Mucosa of gallbladder (tissue), 1 donor: ENCODE data around the gene B3GNT9. TPM values are rescaled to one million over a fixed set of nuclear protein-coding genes. Genes with fewer than 3 reads are reported as not detected.
A peak's percentile ranks its signal among the peaks of the same experiment; 100 is the strongest.

ENCODE experiments used
- DNase-seq: peaks from one replicate; pipeline ENCODE4 v3.0.0-alpha.2; 2020; ENCODE audit warnings: low spot score
- total RNA-seq: library from RNA; stranded (reverse); gene quantifications from one replicate; pipeline ENCODE4 v1.2.1, GENCODE V29; 2021
- donor health status: DM: no; HTN: no; CAD: no.

Gene B3GNT9
- total RNA-seq, 1 donor from 2014 or later: 14.1 TPM

DNA sequence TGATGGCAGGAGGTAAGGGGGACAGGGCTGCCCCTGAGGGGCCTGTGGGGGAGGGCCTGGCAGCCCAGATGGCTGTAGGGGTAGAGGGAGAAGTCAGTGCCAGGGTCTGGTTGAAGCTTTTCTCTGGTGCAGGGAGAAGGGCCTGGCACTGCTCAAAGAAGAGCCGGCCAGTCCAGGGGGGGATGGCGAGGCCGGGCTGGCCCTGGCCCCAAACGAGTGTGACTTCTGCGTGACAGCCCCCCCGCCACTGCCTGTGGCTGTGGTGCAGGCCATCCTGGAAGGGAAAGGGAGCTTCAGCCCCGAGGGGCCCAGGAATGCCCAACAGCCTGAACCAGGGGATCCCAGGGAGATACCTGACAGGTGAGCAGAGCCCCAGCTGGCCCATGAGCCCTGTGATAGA lies 16.8 kb upstream of the B3GNT9 start:
- DNase-seq: no peak

DNA sequence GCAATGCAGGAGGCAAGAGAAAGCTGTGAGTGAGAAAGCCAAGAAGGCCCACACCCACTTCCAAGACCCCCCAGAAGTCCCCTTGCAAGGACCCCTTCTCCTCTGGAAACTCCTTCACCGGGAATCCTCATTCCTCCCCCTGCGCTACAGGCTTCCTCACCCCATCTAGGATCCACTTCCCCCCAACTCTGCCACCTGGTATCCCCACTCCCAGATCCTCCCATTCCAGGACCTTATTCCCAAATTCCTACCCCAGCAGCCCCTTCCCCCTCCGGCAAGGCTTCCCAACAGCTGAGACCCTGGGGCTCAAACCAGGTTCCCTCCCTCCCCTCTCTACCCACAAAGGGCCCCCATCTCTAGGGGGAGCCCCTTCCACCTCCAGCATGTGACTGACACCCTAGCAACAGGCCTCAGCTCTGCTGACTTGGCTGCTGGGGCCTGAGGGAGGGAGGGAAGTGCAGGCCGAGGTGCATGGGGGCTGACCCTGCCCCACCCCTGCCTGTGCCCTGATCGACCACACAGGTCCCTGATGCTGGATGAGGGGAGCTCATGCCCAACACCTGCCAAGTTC lies 15.9 kb upstream of the B3GNT9 start:
- no peak for DNase-seq

DNA sequence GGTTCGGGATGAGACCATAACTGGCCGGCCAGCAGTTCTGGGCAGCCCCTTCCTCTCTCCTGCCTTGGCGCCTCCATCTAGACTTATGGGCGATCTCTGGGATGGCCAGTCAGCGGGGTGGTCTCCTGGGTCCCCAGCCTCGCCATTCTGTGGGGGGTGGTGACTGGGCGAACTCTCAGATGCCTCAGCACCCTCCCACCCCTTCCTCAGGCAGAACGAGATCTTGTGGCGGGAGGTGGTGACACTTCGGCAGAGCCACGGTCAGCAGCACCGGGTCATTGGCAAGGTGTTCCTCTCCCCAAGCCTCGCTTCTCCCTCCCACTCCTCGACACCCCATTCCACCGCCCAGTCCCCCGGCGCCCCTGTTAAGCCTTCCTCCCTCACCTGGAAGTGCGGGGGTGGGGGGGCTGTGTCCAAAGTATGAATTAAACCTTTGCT lies 15.3 kb upstream of the B3GNT9 start:
- no peak for DNase-seq

DNA sequence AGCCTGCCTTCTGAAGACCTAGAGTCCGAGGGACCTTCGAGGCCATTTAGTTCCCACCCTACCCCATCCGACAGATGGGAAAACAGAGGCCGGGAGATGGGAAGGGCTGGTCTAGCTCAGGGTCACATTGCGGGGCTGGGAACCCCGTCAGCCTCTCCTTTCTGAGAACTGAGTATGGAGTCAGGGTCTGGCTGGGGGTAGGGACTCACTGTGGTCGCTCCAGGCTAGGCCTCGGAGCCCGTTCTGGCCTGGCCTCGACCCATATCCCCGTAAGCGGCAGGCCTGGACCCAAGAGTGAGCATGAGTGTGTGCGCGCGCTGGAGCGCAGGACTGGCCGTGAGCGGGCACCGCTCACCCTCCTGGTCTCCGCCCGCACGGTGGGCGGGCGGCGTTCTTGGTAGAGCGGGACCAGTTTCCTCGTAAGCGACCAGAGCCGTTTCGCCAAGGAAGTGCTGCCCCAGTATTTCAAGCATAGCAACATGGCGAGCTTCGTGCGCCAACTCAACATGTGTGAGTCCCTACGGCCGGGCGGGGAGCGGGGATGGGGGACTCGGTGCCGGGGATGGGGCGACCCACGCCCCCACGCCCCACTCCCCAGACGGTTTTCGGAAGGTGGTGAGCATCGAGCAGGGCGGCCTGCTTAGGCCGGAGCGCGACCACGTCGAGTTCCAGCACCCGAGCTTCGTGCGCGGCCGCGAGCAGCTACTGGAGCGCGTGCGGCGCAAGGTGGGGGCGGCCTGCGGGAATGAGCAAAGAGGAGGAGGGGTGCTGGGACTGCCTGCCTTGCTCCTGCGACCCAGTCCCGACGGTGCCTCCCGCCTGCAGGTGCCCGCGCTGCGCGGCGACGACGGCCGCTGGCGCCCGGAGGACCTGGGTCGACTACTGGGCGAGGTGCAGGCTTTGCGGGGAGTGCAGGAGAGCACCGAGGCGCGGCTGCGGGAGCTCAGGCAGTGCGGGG lies 14.6 kb upstream of the B3GNT9 start:
- DNase-seq: no peak

DNA sequence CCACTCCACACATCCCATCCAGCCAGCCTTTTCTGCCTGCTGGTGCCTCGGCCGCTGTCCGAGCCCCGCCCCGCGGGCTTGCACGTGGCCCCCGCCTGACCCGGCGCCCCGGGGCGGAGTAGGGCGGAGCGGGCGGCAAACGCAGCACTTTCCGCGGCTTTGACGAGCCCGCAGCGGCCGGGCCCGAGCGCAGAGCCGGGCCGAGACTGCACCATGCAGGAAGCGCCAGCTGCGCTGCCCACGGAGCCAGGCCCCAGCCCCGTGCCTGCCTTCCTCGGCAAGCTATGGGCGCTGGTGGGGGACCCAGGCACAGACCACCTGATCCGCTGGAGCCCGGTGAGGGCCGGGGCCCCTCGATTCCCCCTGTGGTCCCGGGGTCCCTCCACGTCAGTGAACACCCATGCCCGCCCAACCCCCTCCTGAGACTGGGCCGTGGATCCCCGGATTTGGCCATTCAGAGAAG lies 13.8 kb upstream of the B3GNT9 start, which contains the start of gene HSF4:
TSS of gene HSF4 (plus strand) at position 147 of the 463 bp plus-strand sequence. CDS start at position 214, 67 bp downstream.
- no peak for DNase-seq

DNA sequence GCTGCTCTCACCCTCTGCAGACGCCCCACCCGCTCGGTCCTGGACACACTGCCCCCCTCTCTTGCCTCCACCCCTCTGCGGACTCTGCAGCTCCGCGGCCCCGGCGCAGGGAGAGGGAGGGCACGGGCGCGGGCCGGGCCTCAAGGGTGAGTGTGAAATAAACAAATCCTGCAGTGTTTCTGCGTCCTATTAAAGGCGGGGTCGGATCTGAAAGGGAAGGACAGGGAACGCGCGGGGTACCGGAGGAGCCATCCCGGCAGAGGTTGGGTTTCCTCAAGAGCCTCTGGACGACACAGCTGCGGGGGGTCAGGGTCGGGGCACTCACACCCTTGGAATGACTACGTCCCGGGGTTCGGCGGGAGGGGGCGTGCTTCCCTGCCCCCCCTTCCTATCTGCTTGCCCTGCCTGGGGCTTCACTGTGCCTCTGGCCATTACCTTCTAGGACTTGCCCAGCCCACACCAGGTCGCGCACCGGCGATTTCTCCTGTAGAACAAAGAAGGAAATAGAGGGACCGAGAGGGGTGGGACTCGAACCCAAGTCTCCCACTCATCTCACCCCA lies 13.3 kb upstream of the B3GNT9 start:
- DNase-seq: no peak

DNA sequence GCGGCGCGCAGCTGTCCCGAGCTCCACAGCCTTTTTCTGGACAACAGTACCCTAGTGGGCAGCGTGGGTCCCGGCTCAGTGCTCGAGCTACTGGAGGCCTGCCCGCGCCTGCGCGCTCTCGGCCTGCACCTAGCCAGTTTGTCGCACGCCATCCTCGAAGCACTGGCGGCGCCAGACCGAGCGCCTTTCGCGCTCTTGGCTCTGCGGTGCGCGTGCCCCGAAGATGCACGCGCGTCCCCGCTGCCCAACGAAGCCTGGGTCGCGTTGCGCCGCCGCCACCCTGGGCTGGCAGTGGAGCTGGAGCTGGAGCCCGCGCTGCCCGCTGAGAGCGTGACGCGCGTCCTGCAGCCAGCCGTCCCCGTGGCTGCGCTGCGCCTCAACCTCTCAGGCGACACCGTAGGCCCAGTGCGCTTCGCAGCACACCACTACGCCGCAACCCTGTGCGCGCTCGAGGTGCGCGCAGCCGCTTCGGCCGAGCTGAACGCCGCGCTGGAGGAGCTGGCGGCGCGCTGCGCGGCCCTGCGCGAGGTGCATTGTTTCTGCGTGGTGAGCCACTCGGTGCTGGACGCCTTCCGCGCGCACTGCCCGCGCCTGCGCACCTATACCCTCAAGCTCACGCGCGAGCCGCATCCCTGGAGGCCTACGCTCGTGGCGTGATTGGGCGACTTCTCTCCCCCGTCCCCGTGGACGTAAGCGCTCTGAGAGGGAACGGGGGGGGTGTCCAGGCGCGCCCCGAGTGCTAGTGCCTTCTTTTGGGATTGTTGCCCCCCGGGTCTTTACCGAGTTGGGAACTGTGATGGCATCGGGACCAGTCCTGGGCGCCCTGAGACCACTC lies 12.6 kb upstream of the B3GNT9 start:
- DNase-seq: no peak

DNA sequence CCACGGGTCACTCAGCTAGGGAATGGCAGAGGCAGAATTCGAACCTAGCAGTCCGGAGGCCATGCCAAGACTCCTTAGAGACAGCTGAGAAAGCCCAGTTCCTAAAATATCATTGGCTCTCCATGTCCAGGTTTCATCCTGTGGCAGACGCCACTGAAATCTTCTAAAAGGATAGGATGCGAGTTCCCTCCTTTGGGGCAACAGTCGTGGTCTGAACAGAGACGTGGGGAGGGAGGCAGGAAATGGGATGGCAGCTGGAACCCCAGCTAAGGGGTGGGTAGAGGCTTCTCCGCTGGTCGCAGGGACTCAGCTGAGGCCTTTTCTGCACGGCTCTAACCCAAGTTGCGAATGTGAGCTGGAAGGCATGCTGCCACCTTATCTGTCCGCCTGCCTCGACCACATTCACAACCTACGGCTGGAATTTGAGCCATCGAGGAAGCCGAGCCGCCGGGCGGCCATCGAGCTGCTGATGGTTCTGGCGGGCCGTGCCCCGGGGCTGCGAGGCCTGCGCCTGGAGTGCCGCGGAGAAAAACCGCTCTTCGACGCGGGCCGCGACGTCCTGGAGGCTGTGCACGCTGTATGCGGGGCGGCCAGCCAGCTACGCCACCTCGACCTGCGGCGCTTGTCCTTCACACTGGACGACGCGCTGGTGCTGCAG lies 11.8 kb upstream of the B3GNT9 start:
- no peak for DNase-seq

DNA sequence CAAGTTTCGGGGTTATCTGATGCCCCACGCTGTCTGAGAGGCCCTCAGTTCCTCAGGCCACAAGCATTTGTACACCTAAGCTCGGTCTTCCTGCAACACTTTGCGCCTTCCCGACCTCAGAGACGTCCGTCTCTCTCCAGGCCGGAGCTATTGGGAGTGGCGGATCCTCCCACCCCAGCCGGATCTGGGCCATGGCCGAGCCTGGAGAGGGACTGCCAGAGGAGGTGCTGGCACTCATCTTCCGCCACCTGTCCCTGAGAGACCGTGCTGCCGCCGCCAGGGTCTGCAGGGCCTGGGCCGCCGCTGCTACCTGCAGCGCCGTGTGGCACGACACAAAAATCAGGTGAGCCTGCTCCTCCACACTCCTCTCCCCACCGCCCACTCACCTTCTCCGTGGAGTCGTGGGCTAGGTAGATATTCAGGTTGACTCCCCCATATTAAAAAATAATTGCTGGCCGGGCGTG lies 10.8 kb upstream of the B3GNT9 start:
- no peak for DNase-seq

DNA sequence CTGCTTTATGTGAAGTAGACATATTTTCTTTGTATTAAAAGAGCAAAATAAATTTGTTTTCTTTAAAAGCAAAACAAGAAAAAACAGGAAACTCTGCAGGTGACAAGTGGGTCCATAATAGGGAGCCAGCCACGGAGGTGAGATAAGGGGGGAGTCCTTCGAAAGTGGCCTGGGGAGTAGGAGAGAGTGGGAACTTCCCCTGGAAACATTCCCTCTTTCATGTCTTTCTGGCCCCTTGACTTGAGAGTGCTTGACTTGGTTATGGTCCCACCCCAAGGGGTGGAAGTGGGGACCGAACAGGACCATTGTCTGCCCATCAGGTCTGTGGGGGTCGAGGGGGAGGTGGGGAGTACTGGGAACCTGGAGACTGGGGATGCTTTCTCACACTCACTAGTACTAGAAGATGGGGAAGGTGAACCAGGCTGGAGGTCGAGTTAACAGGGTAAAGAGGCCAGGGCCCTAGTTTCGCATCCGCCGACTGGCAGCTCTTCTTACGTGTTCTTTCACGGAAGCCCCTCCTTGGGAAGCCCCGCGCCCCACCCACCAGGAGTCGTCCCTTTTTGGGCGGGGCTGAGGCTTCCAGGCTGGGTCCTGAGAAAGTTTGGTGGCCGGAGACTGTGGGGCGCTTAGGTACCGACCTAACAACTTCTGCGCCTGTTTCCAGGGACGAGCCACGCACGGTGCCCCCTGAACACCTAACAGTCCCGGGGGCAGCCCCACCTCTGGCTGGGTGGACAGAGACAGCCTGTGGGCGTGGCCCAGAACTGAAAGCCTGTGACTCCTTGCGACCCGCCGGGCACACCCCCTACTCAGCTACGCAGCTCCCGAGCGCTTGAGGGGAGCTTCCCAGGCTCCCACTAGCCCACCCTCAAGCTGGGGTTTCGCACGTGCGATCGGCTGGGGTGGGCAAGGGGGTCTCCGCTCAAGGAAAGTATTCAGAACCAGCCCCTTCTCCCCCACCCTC lies 8.1 kb upstream of the B3GNT9 start:
- no peak for DNase-seq

DNA sequence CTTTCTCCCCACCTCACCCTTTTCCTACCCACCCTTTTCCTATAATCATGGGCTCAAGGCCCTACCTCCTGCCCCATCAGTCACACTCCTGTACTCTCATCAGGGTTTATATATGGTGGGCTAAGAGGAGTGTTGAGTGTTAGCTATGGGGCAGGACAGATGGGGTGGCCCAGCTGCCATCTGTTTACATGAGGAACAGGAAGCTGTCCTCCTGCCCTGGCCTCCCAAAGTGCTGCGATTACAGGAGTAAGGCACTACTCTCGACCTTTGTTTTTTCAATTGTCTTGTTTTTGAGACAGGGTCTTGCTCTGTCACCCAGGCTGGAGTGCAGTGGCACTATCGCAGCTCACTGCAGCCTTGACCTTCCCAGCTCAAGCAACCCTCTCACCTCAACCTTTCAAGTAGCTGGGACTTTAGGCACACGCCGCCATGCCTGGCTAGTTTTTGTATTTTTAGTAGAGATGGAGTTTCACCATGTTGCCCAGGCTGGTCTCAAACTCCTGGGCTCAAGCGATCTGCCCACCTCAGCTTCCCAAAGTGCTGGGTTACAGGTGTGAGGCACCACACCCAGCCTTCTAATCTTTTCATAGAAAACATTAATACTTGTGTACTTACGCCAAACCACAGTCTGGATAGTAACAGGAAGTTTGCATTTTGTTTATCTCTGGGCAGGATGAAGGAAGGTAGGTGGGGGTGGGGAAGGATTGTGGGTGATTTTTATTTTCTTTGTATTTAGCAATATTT lies 7.3 kb upstream of the B3GNT9 start:
- no peak for DNase-seq

DNA sequence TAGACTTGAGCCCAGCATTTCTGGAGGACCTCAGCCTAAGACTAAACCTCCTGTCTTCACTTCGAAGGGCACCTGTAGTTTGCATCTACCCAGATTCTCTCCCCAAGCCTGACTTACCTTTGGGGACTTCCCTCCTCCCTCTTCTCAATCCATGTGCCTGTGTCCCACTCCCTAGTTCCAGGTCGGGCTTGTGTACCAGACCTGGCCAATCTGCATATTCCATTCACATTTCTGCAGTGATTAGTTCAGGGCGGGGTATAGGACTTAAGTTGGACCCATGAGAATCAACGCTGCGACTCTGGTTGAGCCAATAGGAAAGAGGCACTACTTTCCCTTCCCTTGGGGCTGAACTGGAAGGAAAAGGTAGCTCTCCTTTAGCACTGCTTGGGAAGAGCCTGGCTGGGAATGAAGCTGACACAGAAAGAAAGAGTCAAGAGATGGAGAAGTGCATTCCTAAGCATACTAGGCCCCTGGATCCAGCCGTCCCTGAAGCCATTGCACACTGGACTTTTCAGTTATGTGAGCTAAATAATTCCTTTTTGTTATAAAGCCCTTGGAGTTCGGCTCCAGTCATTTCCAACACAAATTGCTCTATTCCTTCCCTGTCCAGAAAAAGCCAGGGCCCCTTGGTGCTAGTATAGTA lies 6.4 kb upstream of the B3GNT9 start:
- no peak for DNase-seq

DNA sequence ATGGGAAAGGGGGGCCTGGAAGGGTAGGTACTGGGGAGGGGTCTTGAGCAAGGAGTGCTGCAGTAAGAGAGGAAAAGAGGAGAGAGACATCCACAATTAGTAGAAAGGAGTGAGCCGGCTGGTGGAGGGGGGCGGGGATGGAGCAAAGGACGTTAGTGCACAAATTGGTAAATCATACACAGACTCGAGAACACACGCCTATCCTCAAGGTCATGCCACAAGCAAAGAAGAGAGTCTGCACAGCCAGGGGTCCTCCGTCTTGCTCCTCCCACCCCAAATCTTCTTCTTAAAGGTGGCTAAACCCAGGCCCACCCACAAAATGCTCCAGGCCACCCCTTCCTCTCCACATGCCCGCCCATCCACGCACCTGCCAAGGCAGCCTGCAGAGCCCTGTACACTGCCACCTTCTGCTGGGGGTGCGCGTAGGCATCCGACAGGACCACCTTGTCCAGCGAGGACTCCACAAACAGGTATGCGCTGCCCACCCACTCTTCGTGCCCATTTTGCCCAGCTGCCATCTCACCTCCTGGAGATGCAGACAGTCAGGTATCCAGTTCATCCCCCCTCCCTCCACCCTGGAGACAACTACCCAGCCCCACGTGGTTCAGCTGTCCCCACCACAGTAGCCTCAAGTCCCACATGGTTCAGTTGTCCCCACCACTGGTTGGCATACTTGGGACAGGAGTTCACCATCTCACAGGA lies 5.5 kb upstream of the B3GNT9 start:
- DNase-seq: no peak

DNA sequence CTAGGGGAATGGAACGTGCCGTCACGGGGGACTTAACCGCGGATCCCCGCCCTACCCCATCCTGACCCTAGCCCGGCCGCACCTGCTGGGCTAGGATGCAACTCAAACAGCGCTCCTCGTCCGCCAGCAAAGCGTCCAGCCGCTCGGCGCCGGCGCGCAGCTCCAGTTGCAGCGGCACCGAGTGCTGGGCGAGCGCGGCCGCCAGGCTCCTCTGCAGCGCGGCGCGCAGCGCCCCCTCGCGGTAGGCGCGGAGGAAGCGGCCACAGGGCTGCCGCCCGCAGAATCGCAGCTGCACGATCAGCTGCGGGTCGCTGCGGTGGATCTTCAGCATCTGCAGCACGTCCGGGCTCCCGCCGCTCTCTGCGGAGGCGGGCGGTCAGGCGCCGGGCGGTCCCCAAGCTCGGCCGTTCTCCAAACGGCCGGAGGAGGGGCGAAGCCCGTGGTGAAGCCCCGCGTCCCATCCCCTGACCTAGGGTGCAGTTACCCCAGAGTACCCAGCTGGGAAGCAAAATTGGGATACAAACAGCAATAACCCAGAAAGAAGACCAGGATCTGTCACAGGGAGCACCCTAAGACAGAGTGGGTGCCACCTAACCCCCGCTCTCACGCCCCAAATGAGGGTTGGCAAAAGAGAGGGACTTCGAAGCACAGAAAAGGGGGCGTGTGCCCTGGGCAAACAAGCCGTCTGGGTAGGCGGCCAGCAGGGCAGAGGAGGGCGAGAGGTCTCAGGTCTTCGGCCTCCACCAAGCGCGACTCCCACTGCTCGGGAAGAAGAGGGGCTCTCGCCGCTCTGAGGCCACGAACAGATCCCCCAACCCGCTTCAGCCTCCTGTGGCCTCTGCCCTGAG lies 4.7 kb upstream of the B3GNT9 start:
- peak; percentile 75 for DNase-seq

DNA sequence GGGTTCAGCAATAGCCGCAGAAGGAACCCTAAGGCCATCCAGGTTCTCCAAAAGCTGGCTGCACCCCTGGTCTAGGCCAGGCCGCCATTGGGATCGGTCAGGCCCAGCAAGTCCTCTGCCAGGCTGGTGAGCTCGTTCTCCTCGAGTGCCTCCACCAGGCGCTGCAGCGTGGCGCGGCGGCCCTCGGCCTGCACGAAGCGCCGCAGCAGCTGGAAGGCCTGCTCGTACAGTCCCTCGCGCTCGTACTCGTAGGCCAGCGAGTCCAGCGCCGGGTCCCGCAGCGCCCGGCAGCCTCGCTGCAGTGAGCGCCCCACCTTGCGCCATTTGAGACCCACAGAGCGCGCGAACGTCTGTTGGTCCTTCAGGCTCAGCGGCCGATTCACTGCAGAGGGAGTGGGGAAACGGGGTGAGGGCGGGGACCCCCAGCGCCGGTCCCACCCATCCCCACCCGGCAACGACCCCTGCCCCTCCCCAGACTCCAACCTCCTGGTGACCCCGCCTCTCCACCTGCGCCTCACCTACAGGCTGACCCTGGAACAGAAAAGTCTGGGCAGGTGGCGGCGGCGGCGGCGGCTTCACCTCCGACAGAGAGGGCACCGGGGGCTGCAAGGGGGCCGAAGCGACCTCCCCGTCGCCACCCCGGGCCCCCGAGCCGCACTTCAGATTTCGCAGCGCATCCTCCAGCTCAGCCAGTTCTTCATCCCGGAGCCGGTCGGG lies 3.9 kb upstream of the B3GNT9 start:
- no peak for DNase-seq

DNA sequence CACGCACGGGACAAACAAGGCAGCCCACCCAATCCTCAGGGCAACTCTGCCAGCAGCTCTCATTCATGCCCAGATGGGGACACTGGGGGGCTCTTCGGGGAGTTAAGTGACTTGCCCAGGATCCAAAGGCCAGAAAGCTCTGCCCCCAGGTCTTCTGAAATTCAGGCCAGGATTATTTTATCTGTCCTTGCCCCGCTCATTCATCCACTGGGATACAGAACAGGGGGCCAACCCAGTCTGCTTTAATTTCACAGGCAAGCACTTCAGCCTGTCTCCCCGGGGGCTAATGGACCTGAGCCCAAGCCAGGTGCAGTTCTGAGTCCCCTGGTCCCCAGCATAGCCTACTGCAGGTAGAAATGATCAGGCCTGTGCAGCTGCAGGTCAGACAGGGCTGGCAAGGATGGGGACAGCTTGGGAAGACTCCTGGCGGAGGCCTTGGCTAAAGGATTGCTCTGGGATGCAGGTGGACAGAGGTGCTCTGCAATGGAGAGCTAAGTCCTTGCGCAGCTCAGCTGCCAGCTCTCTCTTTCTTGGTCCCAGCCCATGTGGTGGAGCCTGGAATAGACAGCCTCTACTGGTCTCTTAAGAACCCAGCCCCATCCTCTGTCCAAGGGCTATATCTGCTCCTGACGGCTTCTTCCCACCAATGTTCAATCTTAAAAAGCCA lies 766 bp upstream of the B3GNT9 start:
- no peak for DNase-seq
